Hippocampal formation (tissue), 2 donors: Measurements from ENCODE around the gene STX2.

ENCODE experiments used
- DNase-seq, 2 donors: peaks; one replicate each; lab custom pipeline; 2025; lab: John Stamatoyannopoulos, UW

STX2 gene

DNA sequence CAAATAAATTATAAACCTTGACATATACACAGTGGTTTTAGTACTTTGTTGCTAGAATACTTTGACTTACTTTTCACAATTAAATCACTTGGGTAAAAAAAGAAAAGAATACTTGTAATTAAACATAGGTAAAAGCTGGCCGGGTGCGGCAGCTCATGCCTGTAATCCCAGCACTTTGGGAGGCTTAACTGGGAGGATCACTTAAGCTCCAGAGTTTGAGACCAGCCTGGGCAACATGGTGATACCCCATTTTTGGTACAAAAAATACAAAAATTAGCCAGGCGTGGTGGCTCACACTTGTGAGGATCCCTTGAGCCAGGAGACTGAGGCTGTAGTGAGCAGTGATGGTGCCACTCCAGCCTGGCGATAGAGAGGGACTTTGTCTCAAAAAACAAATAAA, 7.8 kb downstream of the STX2 start:
- DNase-seq, result no peak

DNA sequence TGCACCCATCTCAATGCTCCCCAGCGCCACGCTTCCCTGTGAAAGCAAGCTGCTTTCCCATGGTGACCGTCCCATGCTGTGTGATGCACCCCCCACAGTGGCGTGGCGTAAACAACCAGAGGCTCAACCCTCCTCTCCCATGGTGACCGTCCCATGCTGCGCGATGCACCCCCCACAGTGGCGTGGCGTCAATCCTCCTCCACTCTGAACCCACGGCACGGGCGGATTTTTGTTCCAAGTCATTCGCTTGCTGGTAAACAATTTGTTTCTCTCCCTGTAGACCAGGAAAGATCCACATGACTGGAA, 8.9 kb downstream of the STX2 start:
- no peak for DNase-seq

DNA sequence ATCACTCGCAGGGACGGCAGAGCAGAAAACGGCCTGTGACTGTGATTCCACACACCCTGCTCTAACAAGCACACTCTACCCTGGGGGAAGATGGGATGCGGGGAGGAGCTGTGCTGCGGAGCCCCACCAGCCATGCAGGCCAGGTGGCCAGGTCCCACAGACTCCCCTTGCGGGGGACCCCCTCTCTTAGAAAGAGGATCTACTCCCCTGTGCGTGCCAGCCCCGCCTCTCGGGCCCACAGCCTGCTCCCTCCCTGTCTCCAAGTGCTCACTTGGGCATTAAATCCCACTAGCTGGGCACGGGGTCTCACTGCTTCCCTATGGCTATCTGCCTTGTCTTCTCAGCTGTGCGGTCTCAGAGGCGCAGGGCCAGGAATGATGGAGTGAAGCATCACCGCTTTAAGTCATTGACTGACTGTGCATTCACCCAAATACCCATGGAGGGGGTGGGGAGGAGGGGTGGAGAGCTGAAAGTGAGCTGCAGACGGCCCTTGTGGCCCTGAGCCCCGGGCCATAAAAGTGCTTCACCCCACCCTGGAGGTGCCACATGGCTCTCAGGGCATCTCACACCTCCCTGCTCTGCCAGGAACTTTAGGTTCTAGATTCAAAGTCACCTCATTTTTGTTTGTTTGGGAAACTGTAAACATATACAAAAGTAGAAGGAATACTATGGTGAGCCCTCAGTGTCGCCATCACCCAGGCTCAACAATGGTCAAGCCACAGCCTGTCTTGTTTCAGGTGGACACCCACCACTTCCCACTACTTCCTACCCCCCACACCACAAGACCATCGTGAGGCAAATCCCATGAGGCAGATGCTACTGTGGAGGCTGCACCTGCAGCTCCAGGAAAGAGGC, 9.4 kb downstream of the STX2 start:
- DNase-seq, result no peak

DNA sequence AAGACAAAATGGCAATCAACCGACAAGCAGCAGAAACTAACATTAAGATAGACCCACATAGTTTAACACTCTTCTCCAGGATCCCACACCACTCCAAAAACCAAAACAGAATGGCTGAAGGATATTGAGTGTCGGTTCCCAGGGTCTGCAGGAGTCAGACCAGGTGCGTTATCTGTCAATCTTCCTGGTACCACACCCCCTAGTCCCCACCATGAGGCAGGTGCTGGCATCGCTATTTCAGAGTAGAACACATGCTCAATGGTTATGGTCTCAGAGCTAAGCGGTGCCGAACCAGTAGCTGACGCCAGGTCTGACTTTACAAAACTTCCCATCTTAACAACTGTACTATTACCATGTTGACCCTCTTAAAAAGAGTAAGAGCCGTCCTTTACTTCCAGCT, 10.2 kb downstream of the STX2 start:
- DNase-seq, result no peak

DNA sequence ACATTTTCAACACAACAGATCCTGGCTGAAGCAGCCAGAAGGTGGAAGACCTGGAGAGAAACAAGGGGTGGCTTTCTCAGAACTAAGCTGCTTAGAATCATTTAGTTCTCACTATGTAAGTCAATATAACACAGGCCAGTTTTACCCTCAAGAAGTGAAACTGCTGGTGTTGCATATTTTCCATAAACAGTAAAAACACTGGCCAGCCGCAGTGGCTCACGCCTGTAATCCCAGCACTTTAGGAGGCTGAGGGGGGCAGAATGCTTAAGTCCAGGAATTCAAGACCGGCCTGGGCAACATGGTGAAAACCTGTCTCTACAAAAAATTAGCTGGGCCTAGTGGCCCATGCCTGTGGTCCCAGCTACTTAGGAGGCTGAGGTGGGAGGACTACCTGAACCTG, 11.6 kb downstream of the STX2 start:
- no peak for DNase-seq

DNA sequence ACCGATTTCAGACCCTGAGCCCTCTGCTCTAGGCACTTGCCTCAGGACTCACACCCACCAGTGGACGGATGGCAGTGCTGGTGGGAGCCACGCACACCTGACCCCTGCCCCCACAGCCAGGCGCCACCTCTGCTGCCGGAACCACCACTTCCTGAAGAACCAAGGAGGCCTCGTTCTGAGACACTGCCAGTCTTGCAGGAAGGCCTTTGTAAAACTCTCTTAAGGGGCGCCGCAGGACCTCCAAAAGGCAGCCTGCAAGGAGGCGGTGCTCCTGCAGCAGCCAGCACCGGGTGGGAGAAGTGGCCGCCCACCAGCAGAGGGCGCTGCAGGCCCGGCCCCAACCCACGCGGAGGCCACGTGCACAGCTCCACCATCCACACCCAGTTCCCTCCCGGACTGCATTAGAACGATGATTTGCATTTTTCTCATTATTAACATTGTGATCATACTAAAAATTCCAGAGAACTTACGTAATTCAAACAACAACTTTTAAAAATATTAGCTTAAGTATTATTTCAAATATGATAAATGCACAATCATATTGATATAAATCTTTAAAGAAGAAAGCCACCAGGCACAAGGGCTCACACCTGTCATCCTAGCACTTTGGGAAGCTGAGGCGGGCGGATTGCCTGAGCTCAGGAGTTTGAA, 12.8 kb downstream of the STX2 start:
- no peak for DNase-seq

DNA sequence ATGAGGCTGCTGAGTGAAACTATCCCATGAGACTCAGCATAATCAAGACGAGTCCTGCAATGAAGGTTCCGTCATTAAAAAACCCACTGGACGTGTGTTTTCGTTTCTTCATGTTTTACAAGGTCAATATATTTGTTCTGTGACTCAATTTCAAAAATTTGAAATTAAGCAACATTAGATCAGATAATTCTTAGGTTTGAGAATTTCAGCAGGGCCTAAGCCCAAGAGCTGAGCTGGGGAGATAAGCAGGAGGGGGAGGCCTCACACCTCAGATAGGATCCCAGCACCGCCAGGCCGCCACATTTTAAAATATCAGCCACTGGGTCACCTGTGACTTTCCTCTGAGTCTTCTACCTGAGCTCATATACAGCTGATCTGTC, 13.3 kb downstream of the STX2 start:
- DNase-seq, result no peak

DNA sequence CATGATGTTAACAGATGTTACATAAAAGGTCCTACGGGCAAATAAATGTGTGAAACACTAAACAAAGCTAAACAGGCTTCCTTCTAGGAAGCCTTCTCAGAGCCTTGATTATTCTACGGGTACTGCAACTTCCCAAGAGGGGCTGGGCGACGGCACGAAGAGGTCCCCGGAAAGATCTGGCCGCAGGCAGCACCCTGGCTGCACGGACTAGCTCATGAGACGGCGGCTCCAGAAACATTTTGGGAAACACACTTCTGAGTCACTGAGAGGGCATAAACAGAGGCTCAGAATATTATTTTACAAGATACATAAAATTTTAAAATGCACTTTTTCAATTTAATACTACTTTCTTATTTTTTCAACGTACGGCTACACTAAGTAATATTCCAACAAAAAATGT, 19.4 kb downstream of the STX2 start:
- no peak for DNase-seq

DNA sequence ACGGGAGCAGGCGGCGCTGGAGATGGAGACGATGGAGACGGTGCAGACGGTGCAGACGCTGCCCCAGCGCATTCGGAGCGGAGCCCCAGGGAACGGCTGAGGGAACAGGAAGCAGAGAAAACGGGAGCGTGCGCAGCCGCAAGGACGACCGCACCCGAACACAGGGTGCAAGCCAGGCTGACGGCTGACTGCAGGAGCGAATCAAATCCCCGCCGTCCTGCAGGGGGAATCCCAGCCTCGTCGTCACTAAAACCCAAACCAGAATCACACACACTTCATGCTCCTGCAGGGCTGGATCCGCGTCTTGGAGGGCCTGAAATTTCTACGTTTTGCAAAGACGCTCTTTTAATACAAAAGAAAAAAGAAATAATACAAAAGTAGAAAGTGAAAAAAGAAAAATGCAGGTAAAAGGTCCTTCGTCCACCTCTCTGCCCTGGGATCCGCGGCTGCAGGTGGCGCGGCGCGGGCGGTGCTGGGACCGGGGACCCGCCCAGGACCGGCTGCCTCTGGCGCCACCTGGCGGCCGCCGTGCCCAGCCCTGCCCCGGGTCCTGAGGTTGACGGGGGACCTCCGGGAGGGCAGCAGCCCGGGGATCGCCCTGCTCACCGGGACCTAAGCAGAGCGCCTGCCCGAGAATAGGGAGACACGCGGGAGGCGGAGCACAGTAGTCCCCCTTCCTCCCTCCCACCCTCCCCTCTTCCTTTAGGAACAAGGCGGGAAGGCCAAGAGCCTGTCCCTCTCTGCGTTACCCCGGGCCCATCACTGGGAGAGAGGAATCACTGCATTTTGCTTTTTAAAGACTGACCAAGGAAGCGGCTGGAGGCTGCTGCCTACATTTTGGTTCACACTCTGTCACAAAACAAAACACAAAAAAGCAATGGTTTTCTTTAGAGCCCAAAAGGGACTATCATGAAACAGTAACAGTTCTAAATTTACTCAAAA, 20.1 kb downstream of the STX2 start:
- DNase-seq, result peak; percentile 25 to 59

DNA sequence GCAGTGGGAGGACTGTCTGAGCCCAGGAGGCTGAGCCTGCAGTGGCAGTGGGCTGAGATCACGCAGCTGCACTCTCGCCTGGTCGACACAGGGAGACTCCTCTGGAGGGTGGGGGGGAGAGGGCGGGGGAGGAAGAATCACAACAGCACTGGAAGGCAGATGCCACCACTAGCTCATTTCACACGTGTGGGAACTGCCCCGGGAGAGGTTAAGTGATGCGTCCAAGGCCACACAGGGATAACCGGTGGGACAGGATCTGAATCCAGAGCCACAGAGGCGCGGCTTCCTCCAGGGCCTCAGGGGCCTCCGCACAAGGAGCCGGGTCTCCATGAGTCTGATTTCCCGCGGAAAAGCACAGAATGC, 20.8 kb downstream of the STX2 start:
- DNase-seq, result no peak

DNA sequence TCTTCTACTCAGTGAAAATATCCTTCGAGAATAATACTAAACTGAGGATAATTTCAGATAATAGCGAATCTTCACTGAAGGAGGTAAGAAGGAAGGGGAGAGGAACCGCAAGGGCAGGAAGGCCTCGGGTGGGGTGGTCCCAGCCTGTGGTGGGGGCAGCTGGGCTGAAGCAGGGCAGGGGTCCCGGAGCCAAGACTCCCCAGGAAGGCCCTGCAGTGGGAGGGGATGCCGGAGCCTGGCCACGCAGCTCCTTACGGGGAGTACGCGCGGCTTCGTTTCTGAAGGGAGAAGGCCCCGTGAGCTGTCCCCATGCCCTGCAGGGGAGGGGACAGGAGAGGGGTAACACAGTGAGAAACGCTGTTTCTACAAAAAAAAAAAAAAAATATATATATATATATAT, 21.2 kb downstream of the STX2 start:
- DNase-seq, result no peak

DNA sequence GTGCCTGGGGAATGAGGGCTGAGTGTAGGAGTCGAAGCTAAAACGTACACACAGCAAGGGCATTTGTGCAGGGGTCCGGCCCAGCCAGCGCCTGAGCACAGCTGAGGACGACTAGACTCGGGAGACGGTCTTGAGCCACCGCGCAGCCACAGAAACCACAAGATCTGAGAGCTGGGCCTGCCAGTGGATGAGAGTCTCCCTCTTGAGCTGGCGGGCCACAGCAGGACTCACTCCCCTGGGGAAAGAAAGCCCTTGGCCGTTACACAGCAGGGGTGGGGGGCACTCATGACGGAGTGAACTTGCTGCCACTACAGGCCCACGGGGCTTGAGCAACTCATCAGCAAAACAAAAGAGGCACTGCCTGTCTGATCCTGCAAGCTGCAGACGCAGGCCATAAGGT, 23.0 kb downstream of the STX2 start:
- no peak for DNase-seq

DNA sequence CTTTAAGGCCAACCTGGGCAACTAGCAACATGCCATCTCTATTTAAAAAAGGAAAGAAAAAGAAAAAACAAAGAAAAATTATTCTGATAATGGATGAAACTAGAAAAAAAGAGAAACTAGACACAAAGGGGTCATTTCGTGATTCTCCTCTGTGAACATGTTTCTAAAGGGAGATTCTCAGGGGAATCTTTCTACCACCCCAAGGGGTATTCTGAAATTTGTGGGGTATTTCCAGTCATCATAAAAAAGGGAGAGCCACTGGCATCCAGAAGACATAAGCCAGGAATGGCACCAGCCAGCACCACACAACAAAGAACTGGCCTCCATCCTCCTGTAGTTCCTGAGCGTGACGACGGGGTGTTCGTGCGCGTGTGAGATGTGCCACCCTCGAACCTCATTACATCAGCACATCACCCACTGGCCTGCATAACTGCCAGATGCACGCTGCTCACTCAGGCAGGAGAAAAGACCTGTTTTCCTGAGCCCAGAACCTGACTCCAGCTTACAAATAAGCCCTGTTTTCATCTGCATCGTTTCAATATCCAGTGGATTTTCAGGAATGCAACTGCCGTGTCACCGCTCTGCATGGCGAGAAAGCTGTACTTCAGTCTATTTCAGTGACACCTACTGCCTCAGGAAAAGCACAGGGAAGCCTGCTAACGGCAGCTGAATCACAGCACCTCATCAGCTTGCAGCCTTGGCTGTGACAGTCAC, 23.9 kb downstream of the STX2 start:
- DNase-seq, result no peak

DNA sequence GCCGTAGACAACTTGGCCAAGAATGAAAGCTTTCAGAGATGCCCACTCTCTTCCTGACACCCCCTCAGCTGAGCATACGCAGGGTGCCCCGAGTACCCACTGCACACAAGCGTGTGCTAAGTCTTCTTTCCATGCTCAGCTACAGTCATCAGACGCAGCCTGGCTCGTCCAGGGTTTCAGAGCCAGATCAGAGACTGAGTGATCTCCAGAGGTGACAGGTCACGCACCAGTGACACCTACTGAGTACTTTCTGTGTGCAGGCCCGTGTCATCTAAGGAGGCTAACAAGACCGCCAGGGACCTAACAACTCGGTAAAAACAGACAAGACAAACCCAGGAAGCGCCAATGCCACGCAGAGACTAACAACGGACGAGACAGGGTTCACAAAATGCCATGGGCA, 25.1 kb downstream of the STX2 start:
- DNase-seq, result no peak

DNA sequence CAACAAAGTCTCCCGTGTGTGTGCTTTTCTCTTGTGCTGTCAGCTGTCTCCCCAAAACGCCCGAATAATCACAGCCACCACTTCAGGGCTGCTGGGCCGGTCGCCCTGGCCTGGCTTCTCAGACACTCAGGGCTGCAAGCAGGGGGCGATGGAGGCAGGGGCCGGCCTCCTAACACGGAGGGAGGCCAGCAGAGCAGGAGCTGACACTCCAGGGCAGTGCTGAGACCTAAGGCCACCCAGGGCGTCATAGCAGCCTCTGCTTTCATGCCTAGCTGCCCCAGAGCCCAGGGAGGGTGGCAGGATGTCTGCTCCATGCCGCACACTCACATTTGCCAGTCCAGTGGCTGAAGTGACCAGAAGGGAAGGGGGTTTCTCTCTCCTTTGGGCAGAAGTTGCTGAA, 25.6 kb downstream of the STX2 start:
- DNase-seq, result no peak

DNA sequence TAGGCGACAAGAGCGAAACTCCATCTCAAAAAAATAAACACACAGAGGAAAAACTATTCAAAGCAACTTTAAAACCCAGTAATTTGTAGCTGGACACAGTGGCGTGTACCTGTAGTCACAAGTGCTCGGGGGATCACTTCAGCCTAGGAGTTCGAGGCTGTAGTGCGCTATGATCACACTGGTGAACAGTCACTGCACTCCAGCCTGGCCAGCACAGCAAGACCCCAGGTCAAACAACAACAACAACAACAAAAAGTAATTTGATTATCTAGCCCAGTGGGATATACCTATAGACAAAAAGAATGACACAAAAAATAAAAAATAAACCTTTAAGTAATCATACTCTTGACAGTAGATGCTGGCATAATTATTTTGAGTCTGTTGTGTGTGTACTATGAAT, 29.3 kb downstream of the STX2 start:
- DNase-seq, result no peak

DNA sequence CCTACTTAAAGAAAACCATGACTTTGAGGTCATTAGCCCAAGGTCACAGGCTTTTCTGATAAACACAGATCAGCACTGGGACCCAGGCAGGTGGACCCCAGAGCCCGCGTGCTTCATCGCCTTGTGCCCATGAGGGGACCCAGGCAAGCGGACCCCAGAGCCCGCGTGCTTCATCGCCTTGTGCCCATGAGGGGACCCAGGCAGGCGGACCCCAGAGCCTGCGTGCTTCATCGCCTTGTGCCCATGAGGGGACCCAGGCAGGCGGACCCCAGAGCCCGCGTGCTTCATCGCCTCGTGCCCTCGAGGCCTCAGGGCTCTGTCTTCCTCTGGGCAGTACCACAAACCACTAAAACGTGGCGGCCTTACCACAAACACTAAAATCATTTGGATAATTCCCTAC, 31.7 kb downstream of the STX2 start:
- DNase-seq, result no peak

DNA sequence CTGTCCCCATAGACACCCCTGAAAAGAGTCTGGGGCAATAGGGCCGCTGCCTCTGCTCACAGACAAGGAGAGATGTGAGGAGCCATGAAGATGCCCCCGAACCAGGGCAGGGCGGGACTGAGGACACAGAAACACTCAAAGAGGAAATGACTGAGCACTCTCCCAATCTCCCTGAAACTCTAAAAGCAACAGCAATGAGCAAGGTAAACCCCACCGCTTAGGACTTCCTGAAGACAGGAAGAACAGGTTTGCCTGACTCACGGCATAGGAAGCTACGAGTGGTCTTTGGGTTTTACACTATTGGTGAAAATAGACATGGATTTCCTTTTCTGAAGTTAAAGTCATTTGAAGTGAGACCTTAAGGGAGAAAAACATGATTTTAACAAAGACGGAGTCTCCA, 32.5 kb downstream of the STX2 start:
- no peak for DNase-seq

DNA sequence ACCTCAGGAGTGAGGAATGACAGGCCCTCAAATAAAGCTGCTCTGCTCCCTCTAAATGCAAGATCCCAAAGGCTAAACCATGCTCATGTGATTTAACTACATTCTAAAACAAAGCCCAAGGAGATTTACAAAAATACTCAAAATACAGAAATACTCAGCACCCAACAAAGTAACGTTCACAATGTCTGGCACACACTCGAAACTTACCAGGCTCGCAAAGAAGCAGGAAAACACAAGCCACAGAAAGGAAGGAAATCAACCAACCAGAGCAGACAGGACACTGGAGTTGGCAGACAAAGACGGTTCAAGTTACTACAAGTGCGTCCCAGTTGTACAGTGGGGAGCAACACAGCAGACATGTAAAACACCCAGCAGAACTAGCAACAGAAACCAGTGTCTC, 33.4 kb downstream of the STX2 start:
- no peak for DNase-seq

DNA sequence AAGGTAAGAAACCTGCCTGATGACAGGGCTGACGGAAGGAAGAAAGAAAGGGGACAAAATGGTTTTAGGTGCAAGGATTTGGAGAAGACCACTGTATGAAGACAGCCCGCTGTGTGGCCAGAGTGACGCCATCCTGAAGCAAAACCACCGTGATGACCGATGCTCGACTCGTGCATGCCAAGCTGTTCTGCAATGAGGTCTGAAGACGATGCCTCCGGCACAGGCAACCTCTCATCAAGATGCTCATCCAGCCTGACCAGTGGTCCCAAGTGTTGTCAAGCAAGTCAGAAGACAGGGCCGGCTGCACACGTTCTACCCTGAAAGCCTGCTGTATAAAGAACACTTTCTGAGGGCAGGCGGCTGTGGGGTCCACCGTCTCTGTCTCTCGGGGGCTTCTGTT, 34.8 kb downstream of the STX2 start:
- DNase-seq, result no peak

DNA sequence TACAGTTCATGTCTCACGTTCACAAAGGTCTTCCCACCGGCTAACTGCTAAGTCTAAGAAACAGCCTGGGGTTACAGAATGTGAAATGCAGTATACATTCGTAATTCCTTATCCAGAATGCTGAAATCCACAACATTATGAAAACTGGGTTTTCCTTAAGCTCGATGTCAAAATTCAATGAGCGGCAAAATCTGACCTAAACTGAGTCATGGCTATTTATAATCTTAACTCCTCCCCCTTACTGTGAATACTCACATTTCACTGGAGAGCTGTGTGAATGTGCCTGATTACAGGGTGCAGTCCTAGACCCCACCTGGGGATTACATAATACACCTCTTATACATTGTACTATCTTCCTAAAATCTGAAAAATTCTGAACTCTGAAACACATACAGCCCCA, 35.3 kb downstream of the STX2 start:
- no peak for DNase-seq

DNA sequence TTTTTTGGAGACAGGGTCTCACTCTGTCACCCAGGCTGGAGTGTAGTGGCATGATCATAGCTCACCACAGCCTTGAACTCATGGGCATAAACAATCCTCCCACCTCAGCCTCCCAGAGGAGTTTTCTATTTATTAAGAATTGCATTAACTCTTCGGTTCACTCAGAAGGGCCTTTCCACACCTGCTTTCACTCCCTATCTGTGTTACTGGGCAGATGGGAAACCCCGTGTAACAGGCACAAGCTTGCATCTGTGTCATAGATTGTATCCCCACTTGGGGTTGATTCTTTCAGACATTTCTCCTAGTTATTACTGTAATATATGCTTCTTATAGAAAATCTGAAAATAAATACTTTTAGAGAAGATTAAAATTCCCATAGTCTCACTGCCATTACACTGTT, 38.7 kb downstream of the STX2 start:
- DNase-seq, result no peak
